Common myeloid progenitor, CD34-positive (primary cell): ENCODE results near the gene MAZ. TPM values are rescaled to one million over a fixed set of nuclear protein-coding genes. Genes with fewer than 3 reads are reported as not detected.
"Not testable (repeated sequence)": the region's sequence is repeated elsewhere in the genome, so short reads cannot be mapped to it uniquely, and the experiment has no call there.

Experiments
- CTCF ChIA-PET: fragments of 350-600 bp; sonication (Branson Sonifier 250); formaldehyde crosslinking; loops from one replicate; lab custom pipeline; 2021; ENCODE audit warnings: antibody characterized with exemption; lab: Charles Lee
- POLR2A ChIA-PET: fragments of 350-600 bp; sonication (Branson Sonifier 250); formaldehyde crosslinking; loops from one replicate; lab custom pipeline; 2021; ENCODE audit warnings: antibody characterized with exemption; lab: Charles Lee
- DNase-seq, 3 donors: peaks; one replicate each; pipeline versions ENCODE4 v3.0.0 to v3.0.0-alpha.2; 2013
- H3K27ac ChIP-seq, 2 experiments: 1 replicate in 1 of 2; 2 replicates in 1 of 2; pipeline ENCODE4 v1.7.0; 2013; ENCODE audit warnings: inconsistent platforms in 2 of 2, low read length in 2 of 2, mild to moderate bottlenecking in 2 of 2, low read depth in 1 of 2, moderate library complexity in 1 of 2; ENCODE audit not compliant: severe bottlenecking in 2 of 2, insufficient read depth in 1 of 2, poor library complexity in 1 of 2
- H3K27me3 ChIP-seq, 5 experiments: replicated peaks in 2 of 5; 1 replicate in 3 of 5; 2 replicates in 2 of 5; pipeline versions ENCODE4 v1.6.1 to v1.7.0; 2013; ENCODE audit warnings: low read length in 4 of 5, mild to moderate bottlenecking in 2 of 5, moderate library complexity in 2 of 5, inconsistent platforms in 1 of 5; ENCODE audit not compliant: insufficient read depth in 5 of 5, control insufficient read depth in 4 of 5
- H3K36me3 ChIP-seq, 4 experiments: 1 replicate in 2 of 4; 2 replicates in 2 of 4; pipeline versions ENCODE4 v1.6.1 to v1.7.0; 2013; ENCODE audit warnings: low read length in 3 of 4, control low read depth in 1 of 4, mild to moderate bottlenecking in 1 of 4; ENCODE audit not compliant: control insufficient read depth in 4 of 4, insufficient read depth in 4 of 4
- H3K4me1 ChIP-seq, 4 experiments: 1 replicate in 3 of 4; 2 replicates in 1 of 4; pipeline versions ENCODE4 v1.6.1 to v1.7.1; 2013; ENCODE audit warnings: low read length in 3 of 4, mild to moderate bottlenecking in 3 of 4, control low read depth in 1 of 4, inconsistent platforms in 1 of 4, moderate library complexity in 1 of 4; ENCODE audit not compliant: control insufficient read depth in 4 of 4, insufficient read depth in 4 of 4; ENCODE audit errors: control extremely low read depth in 1 of 4
- H3K4me3 ChIP-seq, 7 experiments: 1 replicate in 4 of 7; 2 replicates in 3 of 7; pipeline versions ENCODE4 v1.5.1 to v1.7.0; 2013; ENCODE audit warnings: mild to moderate bottlenecking in 7 of 7, low read length in 6 of 7, moderate library complexity in 6 of 7, inconsistent platforms in 2 of 7, low read depth in 2 of 7, control low read depth in 1 of 7; ENCODE audit not compliant: insufficient read depth in 4 of 7, control insufficient read depth in 1 of 7; ENCODE audit errors: extremely low read depth in 1 of 7
- H3K9me3 ChIP-seq, 5 experiments: 1 replicate in 4 of 5; 2 replicates in 1 of 5; pipeline versions ENCODE4 v1.6.1 to v1.7.1; 2013; ENCODE audit warnings: low read length in 4 of 5, mild to moderate bottlenecking in 2 of 5, inconsistent platforms in 1 of 5, low read depth in 1 of 5, moderate library complexity in 1 of 5; ENCODE audit not compliant: control insufficient read depth in 4 of 5, insufficient read depth in 2 of 5; ENCODE audit errors: control extremely low read depth in 1 of 5
- WGBS: methylation state at CpG from one replicate; pipeline ENCODE4 v1.1.5; 2013; ENCODE audit not compliant: insufficient coverage; 5-methylcytosine and 5-hydroxymethylcytosine counted together
- polyA plus RNA-seq: library from polyadenylated mRNA; unstranded; fragments of 120-200 nt; gene quantifications from one replicate; pipeline ENCODE4 v1.2.1, GENCODE V29; 2013

Gene MAZ
- 256 TPM for polyA plus RNA-seq

- no peaks in the 10 kb centered on the region for H3K9me3 ChIP-seq
- H3K4me1 ChIP-seq: peaks cover 8 to 58% (median 48%) of the 10 kb centered on the region in 4 experiments
- WGBS: 0% methylated on average over 11 of the region's 67 CpGs
- H3K4me3 ChIP-seq: peak within 1 kb of the TSS; percentile 53 to 94 (median 79)
- ChIA-PET CTCF (interaction anchor here (1.0 to 2.0 kb wide), 2 partner anchors 10 kb away, joined by 3 to 4 read pairs; partner anchors contain the start of gene PAGR1), POLR2A (interaction anchor here (2.0 to 3.0 kb wide), 2 partner anchors 10 to 16 kb away, joined by 9 to 12 read pairs; partner anchors contain the start of genes KIF22 and PAGR1)
- no peak for DNase-seq
- peaks cover 7 to 62% (median 34%) of the 10 kb centered on the region in 4 experiments for H3K36me3 ChIP-seq
- H3K27ac ChIP-seq: peak within 1 kb of the TSS; percentile 83 to 94
- no peaks in the 10 kb centered on the region for H3K27me3 ChIP-seq
Observed at GRCh38 chr16:29806099-29806579, at the start of gene MAZ. TSS of gene MAZ (plus strand) at chr16:29806529. CDS start at chr16:29806702, 173 bp downstream.

- DNase-seq: peak in 2 of 3 donors; percentile 50 to 66
- POLR2A ChIA-PET: interaction anchor here (0.6 kb wide), 2 partner anchors 20 to 28 kb away, joined by 3 to 4 read pairs; no protein-coding TSS in a partner anchor
- no peak overlapping the region for H3K27ac ChIP-seq
- H3K36me3 ChIP-seq: no peaks in the 10 kb centered on the region
- H3K4me1 ChIP-seq: no peaks in the 10 kb centered on the region
- 100% methylated on average over 1 of the region's 1 CpG for WGBS
- H3K9me3 ChIP-seq: no peaks in the 10 kb centered on the region
- CTCF ChIA-PET: interaction anchor here (0.6 to 1.6 kb wide), 6 partner anchors 9 to 105 kb away, joined by 3 to 6 read pairs (median 3); no protein-coding TSS in a partner anchor
- H3K4me3 ChIP-seq: no peak overlapping the region
- H3K27me3 ChIP-seq: no peaks in the 10 kb centered on the region
Observed at GRCh38 chr16:29756654-29757053, 49.7 kb upstream of the MAZ start.

GRCh38 chr16:29757086-29757485 lies 49.2 kb upstream of the MAZ start:
- H3K9me3 ChIP-seq, H3K27ac ChIP-seq, H3K4me1 ChIP-seq, H3K27me3 ChIP-seq, H3K36me3 ChIP-seq, DNase-seq, H3K4me3 ChIP-seq: not testable (repeated sequence)
- ChIA-PET CTCF (interaction anchor here (0.6 to 1.6 kb wide), 5 partner anchors 9 to 105 kb away, joined by 3 to 6 read pairs (median 3); no protein-coding TSS in a partner anchor), POLR2A (interaction anchor here (0.6 kb wide), 2 partner anchors 20 to 27 kb away, joined by 3 to 4 read pairs; no protein-coding TSS in a partner anchor)
- WGBS: 100% methylated on average over 4 of the region's 8 CpGs

GRCh38 chr16:29757950-29758466 lies 48.3 kb upstream of the MAZ start:
- H3K4me3 ChIP-seq: no peak overlapping the region
- no peak for DNase-seq
- no peaks in the 10 kb centered on the region for H3K9me3 ChIP-seq
- no peaks in the 10 kb centered on the region for H3K36me3 ChIP-seq
- 97% methylated on average over 6 of the region's 6 CpGs for WGBS
- no peaks in the 10 kb centered on the region for H3K4me1 ChIP-seq
- H3K27ac ChIP-seq: no peak overlapping the region
- H3K27me3 ChIP-seq: no peaks in the 10 kb centered on the region
- CTCF ChIA-PET: interaction anchor here (0.8 to 1.2 kb wide), 2 partner anchors 11 to 28 kb away, joined by 3 to 4 read pairs; no protein-coding TSS in a partner anchor
- POLR2A ChIA-PET: no interaction called here

- CTCF ChIA-PET: interaction anchor here (1.7 to 2.5 kb wide), 3 partner anchors 10 to 24 kb away, joined by 5 to 6 read pairs (median 6); no protein-coding TSS in a partner anchor
- Histone ChIP-seq H3K4me1 (no peaks in the 10 kb centered on the region), H3K36me3 (no peaks in the 10 kb centered on the region), H3K27ac (no peak overlapping the region), H3K27me3 (no peaks in the 10 kb centered on the region), H3K4me3 (no peak overlapping the region), H3K9me3 (no peaks in the 10 kb centered on the region)
- no peak for DNase-seq
- WGBS: 96% methylated on average over 8 of the region's 9 CpGs
- POLR2A ChIA-PET: no interaction called here
Observed at GRCh38 chr16:29760567-29761279, 45.6 kb upstream of the MAZ start.

GRCh38 chr16:29761280-29761651 lies 45.1 kb upstream of the MAZ start:
- H3K9me3 ChIP-seq, POLR2A ChIA-PET, H3K27me3 ChIP-seq, H3K4me3 ChIP-seq, H3K36me3 ChIP-seq, DNase-seq, H3K4me1 ChIP-seq, H3K27ac ChIP-seq: not testable (repeated sequence)
- CTCF ChIA-PET: interaction anchor here (1.7 to 2.5 kb wide), 3 partner anchors 9 to 23 kb away, joined by 5 to 6 read pairs (median 6); no protein-coding TSS in a partner anchor
- WGBS: 90% methylated on average over 4 of the region's 8 CpGs
